GM12872 (cell line): ENCODE results near the gene NXPE4.

ENCODE experiments used
- TF ChIP-seq, protein P1 (sequence below): IDR thresholded peaks from 3 replicates; pipeline ENCODE4 v1.5.1; 2011; ENCODE audit warnings: low read depth, mild to moderate bottlenecking, low read length, moderate library complexity; ENCODE audit not compliant: insufficient read depth

Gene NXPE4

DNA sequence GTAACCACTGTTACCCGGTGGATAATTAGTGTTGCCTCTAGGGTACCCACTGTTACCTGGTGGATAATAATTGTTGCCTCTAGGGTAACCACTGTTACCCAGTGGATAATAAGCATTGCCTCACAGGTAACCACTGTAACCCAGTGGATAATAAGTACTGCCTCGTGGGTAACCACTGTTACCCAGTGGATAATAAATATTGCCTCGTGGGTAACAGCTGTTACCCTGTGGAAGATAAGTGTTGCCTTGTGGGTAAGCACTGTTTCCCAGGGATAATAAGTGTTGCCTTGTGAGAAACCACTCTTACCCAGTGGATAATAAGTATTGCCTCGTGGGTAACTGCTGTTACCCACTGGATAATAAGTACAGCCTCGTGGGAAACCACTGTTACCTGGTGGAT is 9.3 kb upstream of the NXPE4 start:
- TF ChIP-seq, protein P1, sequence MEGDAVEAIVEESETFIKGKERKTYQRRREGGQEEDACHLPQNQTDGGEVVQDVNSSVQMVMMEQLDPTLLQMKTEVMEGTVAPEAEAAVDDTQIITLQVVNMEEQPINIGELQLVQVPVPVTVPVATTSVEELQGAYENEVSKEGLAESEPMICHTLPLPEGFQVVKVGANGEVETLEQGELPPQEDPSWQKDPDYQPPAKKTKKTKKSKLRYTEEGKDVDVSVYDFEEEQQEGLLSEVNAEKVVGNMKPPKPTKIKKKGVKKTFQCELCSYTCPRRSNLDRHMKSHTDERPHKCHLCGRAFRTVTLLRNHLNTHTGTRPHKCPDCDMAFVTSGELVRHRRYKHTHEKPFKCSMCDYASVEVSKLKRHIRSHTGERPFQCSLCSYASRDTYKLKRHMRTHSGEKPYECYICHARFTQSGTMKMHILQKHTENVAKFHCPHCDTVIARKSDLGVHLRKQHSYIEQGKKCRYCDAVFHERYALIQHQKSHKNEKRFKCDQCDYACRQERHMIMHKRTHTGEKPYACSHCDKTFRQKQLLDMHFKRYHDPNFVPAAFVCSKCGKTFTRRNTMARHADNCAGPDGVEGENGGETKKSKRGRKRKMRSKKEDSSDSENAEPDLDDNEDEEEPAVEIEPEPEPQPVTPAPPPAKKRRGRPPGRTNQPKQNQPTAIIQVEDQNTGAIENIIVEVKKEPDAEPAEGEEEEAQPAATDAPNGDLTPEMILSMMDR, result no peak

DNA sequence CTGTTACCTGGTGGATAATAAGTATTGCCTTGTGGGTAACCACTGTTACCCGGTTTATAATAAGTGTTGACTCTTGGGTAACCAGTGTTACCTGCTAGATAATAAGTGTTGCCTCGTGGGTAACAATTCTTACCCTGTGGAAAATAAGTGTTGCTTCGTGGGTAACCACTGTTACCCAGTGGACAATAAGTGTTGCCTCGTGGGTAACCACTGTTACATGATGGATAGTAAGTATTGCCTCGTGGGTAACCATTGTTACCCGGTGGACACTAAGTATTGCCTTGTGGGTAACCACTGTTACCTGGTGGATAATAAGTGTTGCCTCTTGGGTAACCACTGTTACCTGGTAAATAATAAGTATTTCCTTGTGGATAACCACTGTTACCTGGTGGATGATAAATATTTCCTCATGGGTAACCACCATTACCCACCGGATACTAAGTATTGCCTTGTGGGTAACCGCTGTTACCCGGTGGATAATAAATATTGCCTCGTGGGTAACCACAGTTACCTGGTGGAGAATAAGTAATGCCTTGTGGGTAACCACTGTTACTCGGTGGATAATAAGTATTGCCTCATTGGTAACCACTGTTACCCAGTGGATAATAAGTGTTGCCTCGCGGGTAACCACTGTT is 8.7 kb upstream of the NXPE4 start:
- TF ChIP-seq, protein P1, result no peak

DNA sequence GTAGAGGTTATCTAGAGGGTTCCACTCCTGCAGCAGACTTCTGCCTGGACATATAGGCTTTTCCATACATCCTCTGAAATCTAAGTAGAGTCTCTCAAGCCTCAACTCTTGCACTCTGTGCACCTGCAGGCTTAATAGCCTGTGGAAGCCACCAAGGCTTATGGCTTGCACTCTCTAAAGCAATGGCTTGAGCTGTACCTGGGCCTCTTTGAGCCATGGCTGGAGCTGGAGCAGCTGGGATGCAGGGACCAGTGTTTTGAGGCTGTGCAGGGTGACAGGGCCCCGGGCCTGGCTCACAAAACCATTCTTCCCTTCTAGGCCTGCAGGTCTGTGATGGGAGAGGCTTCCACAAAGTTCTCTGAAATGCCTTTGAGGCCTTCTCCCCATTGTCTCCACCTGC is 2.9 kb upstream of the NXPE4 start:
- TF ChIP-seq, protein P1, result no peak

DNA sequence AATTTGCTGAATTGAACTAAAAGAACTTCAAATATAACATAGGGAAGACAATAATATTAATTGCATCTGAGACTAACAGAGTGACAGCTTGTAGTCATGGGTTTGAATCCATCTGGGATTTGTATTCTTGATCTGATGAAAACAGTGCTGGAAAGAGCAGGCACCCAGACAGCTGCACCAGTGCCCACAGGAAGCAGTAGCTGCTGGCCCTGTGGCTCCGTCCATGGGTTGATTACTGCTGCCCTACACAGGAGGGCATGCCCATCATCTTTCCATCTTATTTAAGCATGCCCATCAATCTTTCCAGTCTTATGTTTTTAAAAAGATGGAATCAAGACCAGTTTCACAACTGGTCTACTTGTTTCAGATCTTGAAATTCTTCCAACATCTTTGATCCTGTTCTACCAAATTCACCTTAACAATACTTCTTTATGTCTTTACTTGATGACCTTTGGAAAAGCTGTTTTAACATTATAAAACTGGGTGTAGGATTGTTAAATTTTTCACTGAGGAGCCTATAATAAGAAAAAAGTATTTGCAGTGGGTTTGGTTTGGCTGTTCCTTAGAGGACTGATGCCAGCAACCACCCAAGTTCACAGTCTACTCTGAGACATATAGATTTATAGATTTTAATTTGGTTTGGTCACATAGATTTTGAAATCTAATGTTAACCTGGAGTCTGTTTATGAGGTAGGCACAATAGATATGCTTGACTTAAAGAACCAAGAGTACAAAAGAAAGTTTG is 761 bp upstream of the NXPE4 start:
- TF ChIP-seq, protein P1, result no peak

DNA sequence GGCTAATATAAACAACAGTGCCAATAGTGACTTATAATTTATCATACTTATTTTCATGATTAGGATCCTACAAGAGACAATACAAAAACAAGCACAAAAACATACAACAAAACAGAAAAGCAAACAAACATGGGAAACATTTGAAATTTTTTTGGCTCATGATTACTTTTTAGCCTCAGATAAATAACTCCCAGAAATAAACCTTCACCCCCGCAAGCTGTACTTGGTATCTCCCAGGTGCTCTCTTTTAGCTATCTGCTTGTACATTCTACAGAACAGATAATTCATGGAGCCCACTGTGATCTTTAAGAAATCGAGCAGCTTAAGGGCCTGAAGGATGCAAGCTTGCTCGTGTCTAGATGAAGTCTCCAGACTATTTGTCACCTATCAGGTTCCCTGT is 883 bp downstream of the NXPE4 start:
- TF ChIP-seq, protein P1, result no peak

DNA sequence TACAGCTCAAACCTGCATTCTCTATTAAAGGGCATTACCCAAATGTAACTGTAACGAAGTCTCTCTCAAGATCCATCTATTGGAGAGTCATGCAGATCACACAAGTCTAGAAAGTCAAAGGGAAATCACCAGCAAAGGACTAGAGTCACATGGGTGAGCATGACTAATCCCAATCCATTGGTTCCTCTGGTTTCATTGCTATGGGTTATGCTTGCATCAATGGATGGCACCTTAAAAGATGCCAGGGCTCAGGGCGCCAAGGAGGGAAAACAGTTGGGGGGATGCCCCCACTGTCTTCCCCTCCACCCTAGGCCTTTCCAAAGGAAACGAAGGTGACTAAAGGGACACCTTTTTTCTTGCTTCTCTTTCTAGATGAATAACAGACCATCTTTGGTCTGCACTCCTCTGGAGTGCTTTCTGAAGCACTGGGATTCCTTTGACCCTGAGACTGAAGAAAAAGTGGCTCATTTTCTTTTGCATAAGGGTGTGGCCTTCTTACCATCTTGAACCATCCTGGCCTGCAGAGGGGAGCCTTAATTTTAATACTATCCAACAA is 8.1 kb downstream of the NXPE4 start:
- TF ChIP-seq, protein P1, result no peak

DNA sequence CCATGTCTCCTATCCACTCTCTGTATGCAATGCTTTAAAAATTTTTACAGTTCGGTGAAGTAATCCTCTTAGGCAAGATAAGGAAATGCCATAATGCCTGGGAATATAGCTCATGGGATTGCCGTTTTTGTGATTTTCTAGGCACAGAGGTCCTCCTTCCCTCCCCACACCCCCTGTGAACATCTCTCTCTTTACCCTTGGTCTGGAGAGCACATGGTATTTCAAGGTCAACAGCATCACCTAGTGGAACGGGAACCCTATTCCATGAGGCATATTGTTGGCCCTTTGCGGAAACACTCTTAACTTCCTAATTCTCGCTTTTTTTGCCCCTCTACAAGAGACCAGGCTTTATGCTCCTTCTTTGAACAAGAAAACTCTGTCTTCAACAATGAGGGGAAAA is 8.8 kb downstream of the NXPE4 start:
- TF ChIP-seq, protein P1, result no peak
